CD4-positive, alpha-beta memory T cell (primary cell): ENCODE data around the gene ECSCR. TPM values are rescaled to one million over a fixed set of nuclear protein-coding genes. Genes with fewer than 3 reads are reported as not detected.

Experiments
- CTCF ChIA-PET: fragments of 350-600 bp; sonication (Branson Sonifier 250); formaldehyde crosslinking; loops from one replicate; lab custom pipeline; 2021; ENCODE audit warnings: inconsistent platforms; ENCODE audit not compliant: partially characterized antibody; lab: Charles Lee
- POLR2A ChIA-PET: fragments of 350-600 bp; sonication (Branson Sonifier 250); formaldehyde crosslinking; loops from one replicate; lab custom pipeline; 2021; ENCODE audit not compliant: partially characterized antibody; lab: Charles Lee
- DNase-seq, 5 donors: peaks; one replicate each; pipeline versions ENCODE4 v3.0.0 to v3.0.0-alpha.2; 2020 to 2022; ENCODE audit warnings: mixed read lengths in 1 of 5
- H3K27ac ChIP-seq: one replicate; pipeline ENCODE4 v1.7.0; 2013; ENCODE audit warnings: low read depth, low read length
- H3K27me3 ChIP-seq: 2 replicates; pipeline ENCODE4 v1.7.0; 2013; ENCODE audit warnings: mild to moderate bottlenecking, low read length, moderate library complexity; ENCODE audit not compliant: insufficient read depth
- H3K36me3 ChIP-seq: 2 replicates; pipeline ENCODE4 v1.7.0; 2013; ENCODE audit warnings: mild to moderate bottlenecking, low read length, moderate library complexity; ENCODE audit not compliant: insufficient read depth
- H3K4me1 ChIP-seq: 2 replicates; pipeline ENCODE4 v1.7.0; 2013; ENCODE audit warnings: mild to moderate bottlenecking, low read length, moderate library complexity; ENCODE audit not compliant: insufficient read depth
- H3K4me3 ChIP-seq, 2 donors: one replicate each; pipeline ENCODE4 v1.7.0; 2013; ENCODE audit warnings: low read length in 2 of 2, mild to moderate bottlenecking in 1 of 2
- H3K9me3 ChIP-seq, 2 donors: one replicate each; pipeline ENCODE4 v1.7.0; 2013; ENCODE audit warnings: low read length in 2 of 2, control low read depth in 1 of 2; ENCODE audit not compliant: control insufficient read depth in 1 of 2
- H3K27ac Mint-ChIP-seq, 7 donors: one replicate each; pipeline ENCODE4 v1.8.0; 2020 to 2021; ENCODE audit warnings: mixed read lengths in 7 of 7, mild to moderate bottlenecking in 6 of 7, inconsistent platforms in 3 of 7, moderate library complexity in 3 of 7
- H3K27me3 Mint-ChIP-seq, 2 donors: one replicate each; pipeline ENCODE4 v1.8.0; 2020 to 2021; ENCODE audit warnings: mixed read lengths in 2 of 2
- H3K36me3 Mint-ChIP-seq, 2 donors: one replicate each; pipeline ENCODE4 v1.8.0; 2020 to 2021; ENCODE audit warnings: mixed read lengths in 2 of 2, inconsistent platforms in 1 of 2, mild to moderate bottlenecking in 1 of 2
- H3K4me1 Mint-ChIP-seq, 4 donors: one replicate each; pipeline ENCODE4 v1.8.0; 2020 to 2021; ENCODE audit warnings: mixed read lengths in 4 of 4, mild to moderate bottlenecking in 1 of 4
- H3K4me3 Mint-ChIP-seq, 8 donors: one replicate each; pipeline ENCODE4 v1.8.0; 2020 to 2021; ENCODE audit warnings: mixed read lengths in 8 of 8, mild to moderate bottlenecking in 7 of 8, moderate library complexity in 6 of 8, inconsistent platforms in 3 of 8
- H3K9me3 Mint-ChIP-seq, 8 donors: one replicate each; pipeline ENCODE4 v1.8.0; 2020 to 2021; ENCODE audit warnings: mixed read lengths in 8 of 8, mild to moderate bottlenecking in 5 of 8, inconsistent platforms in 3 of 8, moderate library complexity in 1 of 8
- intact Hi-C: fragments of 100-400 bp; cut with micrococcal nuclease; formaldehyde crosslinking; loops from one replicate; pipeline ENCODE4 v1.15.1; 2023
- polyA plus RNA-seq, 2 donors: library from polyadenylated mRNA; unstranded; fragments of 300-500 nt; fragmentation: Illumina TruSeq; gene quantifications; one replicate each; pipeline ENCODE4 v1.2.3, GENCODE V29; 2021
- total RNA-seq, 2 experiments: library from RNA; stranded (reverse); gene quantifications; one replicate each; pipeline ENCODE4 v1.2.3, GENCODE V29; 2021

Gene ECSCR
- total and polyA plus RNA-seq, 4 experiments from 2014 or later = 0.32 to 0.33 TPM; not detected in 2

GRCh38 chr5:139415869-139416268, 46.7 kb downstream of the ECSCR start:
- H3K9me3 ChIP-seq = no peaks in the 10 kb centered on the region
- Mint-ChIP-seq H3K27me3 (no peaks in the 10 kb centered on the region), H3K4me3 (no peak overlapping the region), H3K27ac (peak overlapping the region in 1 of 7 donors; percentile 43), H3K36me3 (peaks cover 7 to 16% of the 10 kb centered on the region in 2 donors), H3K4me1 (peaks cover 13 to 33% (median 23%) of the 10 kb centered on the region in 4 donors), H3K9me3 (no peaks in the 10 kb centered on the region)
- H3K4me1 ChIP-seq = peaks cover 31% of the 10 kb centered on the region
- no peak overlapping the region for H3K4me3 ChIP-seq
- no peak for DNase-seq
- H3K36me3 ChIP-seq = no peaks in the 10 kb centered on the region
- H3K27me3 ChIP-seq = no peaks in the 10 kb centered on the region
- CTCF ChIA-PET = interaction anchor here (0.6 to 2.7 kb wide), 4 partner anchors 9 to 100 kb away, joined by 3 to 19 read pairs (median 4); no protein-coding TSS in a partner anchor
- intact Hi-C loops = no loop called here
- POLR2A ChIA-PET = no interaction called here
- H3K27ac ChIP-seq = no peak overlapping the region

GRCh38 chr5:139415221-139415861, 47.2 kb downstream of the ECSCR start:
- ChIA-PET CTCF (interaction anchor here (0.6 to 2.7 kb wide), 5 partner anchors 10 to 101 kb away, joined by 3 to 19 read pairs (median 4); no protein-coding TSS in a partner anchor), POLR2A (interaction anchor here (0.6 to 1.8 kb wide), 3 partner anchors 12 to 74 kb away, joined by 3 to 11 read pairs (median 3); partner anchors contain the start of genes DNAJC18 and SPATA24)
- Histone ChIP-seq H3K27ac (no peak overlapping the region), H3K9me3 (no peaks in the 10 kb centered on the region), H3K4me3 (no peak overlapping the region), H3K27me3 (no peaks in the 10 kb centered on the region), H3K4me1 (peaks cover 31% of the 10 kb centered on the region), H3K36me3 (no peaks in the 10 kb centered on the region)
- Mint-ChIP-seq H3K9me3 (no peaks in the 10 kb centered on the region), H3K36me3 (peaks cover 7 to 10% of the 10 kb centered on the region in 2 donors), H3K4me1 (peaks cover 13 to 33% (median 23%) of the 10 kb centered on the region in 4 donors), H3K4me3 (peak overlapping the region in 6 of 8 donors; percentile 21 to 66 (median 48)), H3K27ac (peak overlapping the region in 4 of 7 donors; percentile 47 to 85 (median 73)), H3K27me3 (no peaks in the 10 kb centered on the region)
- DNase-seq = no peak
- intact Hi-C loops = no loop called here

GRCh38 chr5:139414581-139415130, 47.9 kb downstream of the ECSCR start:
- H3K27ac Mint-ChIP-seq = peak overlapping the region in 6 of 7 donors; percentile 33 to 85 (median 66)
- Histone ChIP-seq H3K9me3 (no peaks in the 10 kb centered on the region), H3K27me3 (no peaks in the 10 kb centered on the region), H3K36me3 (no peaks in the 10 kb centered on the region), H3K27ac (peak overlapping the region; percentile 3), H3K4me3 (no peak overlapping the region), H3K4me1 (peaks cover 31% of the 10 kb centered on the region)
- H3K9me3 Mint-ChIP-seq = no peaks in the 10 kb centered on the region
- no peaks in the 10 kb centered on the region for H3K27me3 Mint-ChIP-seq
- ChIA-PET CTCF (interaction anchor here (0.8 to 2.7 kb wide), 4 partner anchors 12 to 204 kb away, joined by 3 to 19 read pairs (median 4); no protein-coding TSS in a partner anchor), POLR2A (interaction anchor here (0.5 to 1.8 kb wide), 5 partner anchors 11 to 1056 kb away, joined by 3 to 11 read pairs (median 3); partner anchors contain the start of genes DNAJC18 and SPATA24)
- intact Hi-C loops = no loop called here
- H3K36me3 Mint-ChIP-seq = peaks cover 4 to 7% of the 10 kb centered on the region in 2 donors
- DNase-seq = peak in 2 of 5 donors; percentile 23 to 37
- H3K4me1 Mint-ChIP-seq = peaks cover 13 to 33% (median 23%) of the 10 kb centered on the region in 4 donors
- H3K4me3 Mint-ChIP-seq = peak overlapping the region; percentile 0 to 66 (median 38)

GRCh38 chr5:139413963-139414362, 48.6 kb downstream of the ECSCR start:
- Mint-ChIP-seq H3K36me3 (peaks cover 0 to 7% of the 10 kb centered on the region in 2 donors), H3K27ac (peak overlapping the region in 4 of 7 donors; percentile 3 to 48 (median 39)), H3K9me3 (no peaks in the 10 kb centered on the region), H3K4me3 (peak overlapping the region in 7 of 8 donors; percentile 11 to 66 (median 53)), H3K4me1 (peaks cover 13 to 33% (median 23%) of the 10 kb centered on the region in 4 donors), H3K27me3 (no peaks in the 10 kb centered on the region)
- H3K4me3 ChIP-seq = no peak overlapping the region
- intact Hi-C loops = no loop called here
- DNase-seq = no peak
- ChIA-PET POLR2A (interaction anchor here (0.5 to 1.8 kb wide), 3 partner anchors 10 to 1056 kb away, joined by 3 to 11 read pairs (median 3); partner anchors contain the start of gene SPATA24), CTCF (interaction anchor here (1.0 to 2.7 kb wide), 5 partner anchors 8 to 105 kb away, joined by 3 to 19 read pairs (median 4); no protein-coding TSS in a partner anchor)
- H3K9me3 ChIP-seq = no peaks in the 10 kb centered on the region
- peaks cover 31% of the 10 kb centered on the region for H3K4me1 ChIP-seq
- H3K36me3 ChIP-seq = no peaks in the 10 kb centered on the region
- H3K27ac ChIP-seq = peak overlapping the region; percentile 3
- H3K27me3 ChIP-seq = no peaks in the 10 kb centered on the region

GRCh38 chr5:139413153-139413552, 49.4 kb downstream of the ECSCR start:
- Histone ChIP-seq H3K27me3 (no peaks in the 10 kb centered on the region), H3K4me1 (peaks cover 31% of the 10 kb centered on the region), H3K36me3 (no peaks in the 10 kb centered on the region), H3K27ac (no peak overlapping the region), H3K9me3 (no peaks in the 10 kb centered on the region), H3K4me3 (no peak overlapping the region)
- H3K4me1 Mint-ChIP-seq = peaks cover 13 to 33% (median 23%) of the 10 kb centered on the region in 4 donors
- intact Hi-C loops = no loop called here
- no peak for DNase-seq
- no peak overlapping the region for H3K4me3 Mint-ChIP-seq
- ChIA-PET CTCF (interaction anchor here (1.0 to 1.2 kb wide), 3 partner anchors 9 to 213 kb away, joined by 3 to 4 read pairs (median 3); no protein-coding TSS in a partner anchor), POLR2A (no interaction called here)
- H3K27me3 Mint-ChIP-seq = no peaks in the 10 kb centered on the region
- no peaks in the 10 kb centered on the region for H3K9me3 Mint-ChIP-seq
- no peaks in the 10 kb centered on the region for H3K36me3 Mint-ChIP-seq
- peak overlapping the region in 1 of 7 donors; percentile 3 for H3K27ac Mint-ChIP-seq

GRCh38 chr5:139410993-139411828, 51.3 kb downstream of the ECSCR start:
- POLR2A ChIA-PET = interaction anchor here (1.3 to 1.5 kb wide), 2 partner anchors 70 to 150 kb away, joined by 3 to 5 read pairs; partner anchors contain the start of gene UBE2D2
- Histone ChIP-seq H3K36me3 (no peaks in the 10 kb centered on the region), H3K4me1 (peaks cover 31% of the 10 kb centered on the region), H3K9me3 (no peaks in the 10 kb centered on the region), H3K27me3 (no peaks in the 10 kb centered on the region), H3K27ac (no peak overlapping the region), H3K4me3 (no peak overlapping the region)
- Mint-ChIP-seq H3K27me3 (no peaks in the 10 kb centered on the region), H3K4me1 (peaks cover 11 to 33% (median 22%) of the 10 kb centered on the region in 4 donors), H3K36me3 (no peaks in the 10 kb centered on the region), H3K4me3 (no peak overlapping the region), H3K27ac (no peak overlapping the region), H3K9me3 (no peaks in the 10 kb centered on the region)
- intact Hi-C loops = no loop called here
- no peak for DNase-seq
- CTCF ChIA-PET = interaction anchor here (0.5 to 4.6 kb wide), 7 partner anchors 9 to 222 kb away, joined by 3 to 29 read pairs (median 4); no protein-coding TSS in a partner anchor
